HG03432 (cell line): ENCODE measurements around the gene AKAP1.
A peak's percentile ranks its signal among the peaks of the same experiment; 100 is the strongest.

Experiments
- ATAC-seq: cut with Tn5 transposase; IDR thresholded peaks from one replicate; pipeline ENCODE4 v1.9.1; 2021; ENCODE audit warnings: mild to moderate bottlenecking, moderate library complexity; ENCODE audit not compliant: unreplicated experiment

The AKAP1 gene, protein sequence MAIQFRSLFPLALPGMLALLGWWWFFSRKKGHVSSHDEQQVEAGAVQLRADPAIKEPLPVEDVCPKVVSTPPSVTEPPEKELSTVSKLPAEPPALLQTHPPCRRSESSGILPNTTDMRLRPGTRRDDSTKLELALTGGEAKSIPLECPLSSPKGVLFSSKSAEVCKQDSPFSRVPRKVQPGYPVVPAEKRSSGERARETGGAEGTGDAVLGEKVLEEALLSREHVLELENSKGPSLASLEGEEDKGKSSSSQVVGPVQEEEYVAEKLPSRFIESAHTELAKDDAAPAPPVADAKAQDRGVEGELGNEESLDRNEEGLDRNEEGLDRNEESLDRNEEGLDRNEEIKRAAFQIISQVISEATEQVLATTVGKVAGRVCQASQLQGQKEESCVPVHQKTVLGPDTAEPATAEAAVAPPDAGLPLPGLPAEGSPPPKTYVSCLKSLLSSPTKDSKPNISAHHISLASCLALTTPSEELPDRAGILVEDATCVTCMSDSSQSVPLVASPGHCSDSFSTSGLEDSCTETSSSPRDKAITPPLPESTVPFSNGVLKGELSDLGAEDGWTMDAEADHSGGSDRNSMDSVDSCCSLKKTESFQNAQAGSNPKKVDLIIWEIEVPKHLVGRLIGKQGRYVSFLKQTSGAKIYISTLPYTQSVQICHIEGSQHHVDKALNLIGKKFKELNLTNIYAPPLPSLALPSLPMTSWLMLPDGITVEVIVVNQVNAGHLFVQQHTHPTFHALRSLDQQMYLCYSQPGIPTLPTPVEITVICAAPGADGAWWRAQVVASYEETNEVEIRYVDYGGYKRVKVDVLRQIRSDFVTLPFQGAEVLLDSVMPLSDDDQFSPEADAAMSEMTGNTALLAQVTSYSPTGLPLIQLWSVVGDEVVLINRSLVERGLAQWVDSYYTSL

DNA sequence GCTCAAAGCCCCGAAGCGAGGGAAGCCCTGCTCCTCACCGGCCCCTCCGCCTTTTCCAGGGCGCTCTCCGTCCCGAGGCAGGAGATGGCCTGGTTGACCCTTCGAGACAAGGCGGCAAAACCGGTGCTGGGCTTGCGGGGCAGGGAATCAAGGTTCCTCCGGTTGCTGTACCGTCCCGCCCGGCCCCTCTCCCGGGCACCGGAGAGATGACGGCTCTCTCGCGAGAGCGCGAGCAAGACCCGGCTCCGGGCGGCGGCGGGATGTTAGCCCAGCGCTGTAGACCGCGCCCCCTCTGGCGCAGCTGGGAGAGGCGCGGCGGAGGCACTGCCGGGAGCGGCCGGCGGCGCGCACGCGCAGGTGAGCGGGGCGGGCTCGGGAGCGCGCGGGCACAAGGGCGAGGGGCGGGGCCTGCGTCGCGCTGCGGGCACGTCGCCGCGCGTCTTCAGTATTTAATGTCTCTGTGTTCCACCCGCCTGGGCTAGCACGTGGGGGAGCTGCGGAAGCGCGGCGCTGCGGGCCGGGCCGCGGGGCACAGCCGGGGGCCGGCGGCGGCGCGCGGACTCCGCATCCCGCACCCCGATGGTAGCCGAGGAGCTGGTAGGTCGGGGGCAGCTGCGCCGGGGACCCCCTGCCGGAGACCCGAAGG lies at the start of gene AKAP1:
Gene AKAP1 (plus strand): TSS at position 445 of the 646 bp plus-strand sequence. CDS start 20,219 bp downstream, outside the sequence.
- ATAC-seq: peak; percentile 86

DNA sequence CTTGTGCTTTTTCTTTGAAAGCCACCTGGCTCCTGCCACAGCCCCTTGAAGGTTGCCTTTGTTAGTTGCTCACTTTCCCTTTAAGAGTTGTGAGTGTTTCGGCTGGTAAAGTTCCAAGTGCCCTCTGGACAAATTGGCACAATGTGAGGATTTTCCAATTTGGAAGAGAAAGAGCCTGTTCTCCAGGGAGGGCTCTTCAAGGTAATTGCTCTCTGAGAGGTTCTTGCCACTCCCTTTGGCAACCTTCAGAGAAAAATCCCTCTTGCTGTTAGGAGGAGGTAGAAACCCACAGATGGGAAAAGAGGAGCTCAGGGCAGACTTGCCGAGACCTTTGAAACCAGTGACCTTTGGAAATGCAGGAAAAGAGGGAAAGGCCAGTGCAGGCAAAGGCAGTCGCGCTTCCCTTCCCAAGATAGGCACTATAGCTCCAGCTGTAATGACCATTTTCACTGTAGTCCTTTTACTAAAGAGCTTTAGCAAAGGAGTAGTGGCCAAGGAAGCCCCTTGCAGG lies 49.0 kb upstream of the AKAP1 start:
- ATAC-seq: no peak

DNA sequence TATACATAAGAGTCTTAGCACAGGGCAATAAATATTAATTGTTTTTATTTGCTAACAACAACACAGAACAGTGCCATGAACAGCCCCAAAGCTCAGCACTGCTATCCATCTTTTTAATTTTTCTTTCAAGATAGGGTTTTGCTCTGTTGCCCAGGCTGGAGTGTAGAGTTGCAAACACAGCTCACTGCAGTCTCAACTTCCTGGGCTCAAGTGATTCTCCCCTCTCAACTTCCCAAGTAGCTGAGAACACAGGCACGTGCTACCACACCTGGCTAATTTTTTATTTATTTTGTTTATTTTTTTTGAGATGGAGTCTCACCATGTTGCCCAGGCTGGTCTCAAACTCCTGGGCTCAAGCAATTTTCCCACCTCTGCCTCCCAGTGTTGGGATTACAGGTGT lies 47.6 kb upstream of the AKAP1 start:
- no peak for ATAC-seq

DNA sequence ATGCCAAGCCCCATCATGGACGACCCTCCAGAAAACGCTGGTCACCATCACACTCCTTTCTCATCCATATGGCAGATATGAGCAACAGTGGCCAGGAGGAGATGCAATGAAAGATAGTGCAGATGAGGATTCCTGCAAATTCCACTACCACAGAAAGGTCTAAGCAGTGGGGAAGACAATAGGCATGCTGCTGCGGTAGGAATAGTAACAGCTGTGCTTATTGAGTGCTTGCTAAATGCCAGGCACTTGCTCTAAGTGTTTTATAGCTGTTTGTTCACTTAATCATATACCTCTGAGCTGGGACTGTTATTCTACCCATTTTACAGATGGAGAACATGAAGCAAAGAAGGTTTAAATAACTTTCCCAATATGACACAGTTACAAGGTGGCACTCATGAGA lies 46.6 kb upstream of the AKAP1 start:
- ATAC-seq: no peak

DNA sequence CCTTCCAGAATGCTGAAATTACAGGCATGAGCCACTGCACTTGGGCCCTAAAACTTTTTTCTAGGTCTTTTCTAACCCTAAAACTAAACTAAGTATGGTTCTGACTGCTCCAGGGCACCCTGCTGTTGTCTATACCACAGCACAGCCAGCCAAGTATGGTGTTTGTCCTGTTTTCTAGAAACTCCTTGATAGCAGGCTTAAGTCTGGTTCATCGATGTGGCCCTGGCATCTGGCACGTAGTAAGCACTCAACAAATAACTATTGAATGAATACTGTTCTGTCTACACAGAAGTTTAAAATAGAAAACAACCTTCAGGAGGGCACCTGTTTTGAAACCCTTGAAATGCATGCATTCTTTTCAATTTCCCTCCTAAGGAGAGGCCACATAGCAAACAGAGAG lies 44.5 kb upstream of the AKAP1 start:
- ATAC-seq: no peak

DNA sequence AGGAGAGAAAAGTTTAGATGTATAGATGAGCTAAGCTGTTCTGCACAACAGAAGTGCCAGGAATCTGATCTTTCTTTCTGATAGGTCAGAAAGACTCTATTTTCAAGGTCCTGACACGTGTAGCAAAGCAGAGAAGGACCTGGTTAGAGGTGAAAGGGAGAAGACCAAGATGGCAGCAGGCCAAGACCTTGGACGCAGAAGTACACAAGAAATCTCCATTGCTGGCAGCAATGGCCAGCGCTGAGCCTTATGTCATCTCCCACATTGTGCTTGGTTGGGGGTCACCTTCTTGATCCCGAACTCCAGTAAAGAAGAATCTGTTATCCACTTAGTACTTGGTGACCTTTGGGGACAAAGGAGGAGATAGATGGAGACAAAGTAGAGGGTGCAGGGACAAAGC lies 41.8 kb upstream of the AKAP1 start:
- ATAC-seq: no peak

DNA sequence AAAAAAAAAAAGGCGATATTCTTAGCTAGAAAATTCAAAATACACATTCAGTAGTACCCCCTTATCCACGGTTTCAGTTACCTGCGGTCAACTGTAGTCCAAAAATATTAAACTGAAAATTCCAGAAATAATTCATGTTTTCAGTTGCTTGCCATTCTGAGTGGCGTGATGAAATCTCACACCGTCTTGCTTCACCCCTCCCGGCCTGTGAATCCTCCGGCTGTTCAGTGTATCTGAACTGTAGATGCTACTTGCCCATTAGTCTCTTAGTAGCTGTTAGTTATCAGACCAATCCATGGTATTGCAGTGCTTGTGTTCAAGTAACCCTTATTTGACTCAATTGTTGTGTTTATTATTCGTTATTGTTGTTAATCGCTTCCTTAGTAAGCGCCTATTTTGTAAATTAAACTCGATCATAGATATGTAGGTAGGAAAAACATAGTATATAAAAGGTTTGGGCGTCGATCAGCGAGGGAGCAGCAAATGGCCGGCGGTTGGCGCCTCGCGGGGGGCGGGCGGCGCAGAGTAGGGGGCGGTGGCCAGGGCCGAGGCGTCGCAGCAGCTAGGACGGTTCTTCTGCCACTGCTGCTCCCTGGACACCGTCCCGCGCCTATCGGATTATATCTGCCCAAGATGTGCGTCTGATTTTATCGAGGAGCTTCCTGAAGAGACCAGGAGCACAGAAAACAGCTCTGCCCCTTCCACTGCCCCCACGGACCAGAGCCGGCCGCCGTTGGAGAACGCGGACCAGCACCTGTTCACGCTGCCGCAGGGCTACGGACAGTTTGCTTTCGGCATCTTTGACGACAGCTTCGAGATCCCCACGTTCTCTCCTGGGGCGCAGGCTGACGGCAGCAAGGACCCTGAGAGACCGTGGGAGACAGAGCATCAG lies 39.8 kb upstream of the AKAP1 start:
- no peak for ATAC-seq

DNA sequence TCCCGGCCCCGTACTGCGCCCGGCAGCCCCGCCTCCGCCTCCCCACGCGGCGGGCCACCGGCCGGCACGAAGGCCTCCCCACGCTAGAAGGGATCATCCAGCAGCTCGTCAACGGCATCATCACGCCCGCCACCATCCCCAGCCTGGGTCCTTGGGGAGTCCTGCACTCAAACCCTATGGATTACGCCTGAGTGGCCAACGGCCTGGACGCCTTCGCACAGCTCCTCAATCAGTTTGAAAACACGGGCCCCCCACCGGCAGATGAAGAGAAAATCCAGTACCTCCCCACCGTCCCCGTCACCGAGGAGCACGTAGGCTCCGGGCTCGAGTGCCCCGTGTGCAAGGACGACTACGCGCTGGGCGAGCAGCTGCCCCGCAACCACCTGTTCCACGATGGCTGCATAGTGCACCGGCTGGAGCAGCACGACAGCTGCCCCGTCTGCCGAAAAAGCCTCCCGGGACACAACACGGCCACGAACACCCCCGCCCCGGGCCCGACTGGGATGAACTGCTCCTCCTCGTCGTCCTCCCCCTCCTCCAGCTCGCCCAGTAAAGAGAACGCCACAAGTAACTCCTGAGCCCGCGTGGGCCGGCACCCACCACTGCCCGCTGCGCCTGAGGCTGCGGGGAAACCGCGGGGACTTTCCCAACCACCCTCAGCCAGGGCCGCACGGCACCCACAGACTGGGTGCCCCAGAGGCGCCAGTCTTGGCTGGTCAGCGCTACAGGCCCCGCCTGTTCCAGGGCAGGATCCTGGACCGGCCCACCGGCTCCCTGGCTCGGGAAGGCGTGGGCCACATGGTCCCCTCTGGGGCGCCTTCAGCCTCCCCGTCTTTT lies 39.0 kb upstream of the AKAP1 start:
- ATAC-seq: peak; percentile 79

DNA sequence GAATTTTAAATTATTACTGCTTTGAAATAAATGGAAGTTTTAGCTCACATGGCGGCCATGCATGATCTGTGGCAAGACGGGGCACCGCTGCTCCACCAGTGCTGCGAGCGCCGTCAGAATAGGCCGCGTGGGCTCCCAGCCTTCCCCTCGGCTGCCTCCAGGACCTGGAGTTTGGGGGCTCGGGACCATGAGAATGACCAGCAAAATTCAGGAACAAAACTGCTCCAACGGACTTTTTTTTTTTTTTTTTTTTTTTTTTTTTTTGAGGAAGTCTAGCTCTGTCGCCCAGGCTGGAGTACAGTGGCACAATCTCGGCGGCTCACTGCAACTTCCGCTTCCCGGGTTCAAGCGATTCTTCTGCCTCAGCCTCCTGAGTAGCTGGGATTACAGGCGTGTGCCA lies 38.3 kb upstream of the AKAP1 start:
- peak; percentile 9 for ATAC-seq

DNA sequence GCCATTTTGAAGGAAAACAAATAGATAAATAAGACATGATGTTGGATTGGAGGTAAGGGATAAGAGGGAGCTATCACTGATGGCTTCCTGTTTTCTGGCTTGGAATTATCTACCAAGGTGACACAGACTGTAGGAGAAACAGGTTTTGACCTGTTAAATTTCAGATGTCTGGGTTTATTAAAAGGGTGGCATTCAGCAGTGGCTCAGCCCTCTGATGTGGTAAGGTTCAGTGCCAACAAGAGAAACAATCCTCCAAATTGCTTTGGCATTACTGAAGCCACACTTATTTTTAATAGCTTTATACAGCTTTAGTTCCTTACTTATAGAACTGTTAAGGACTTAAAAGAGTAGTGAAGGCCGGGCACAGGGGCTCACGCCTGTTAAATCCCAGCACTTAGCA lies 37.0 kb upstream of the AKAP1 start:
- no peak for ATAC-seq

DNA sequence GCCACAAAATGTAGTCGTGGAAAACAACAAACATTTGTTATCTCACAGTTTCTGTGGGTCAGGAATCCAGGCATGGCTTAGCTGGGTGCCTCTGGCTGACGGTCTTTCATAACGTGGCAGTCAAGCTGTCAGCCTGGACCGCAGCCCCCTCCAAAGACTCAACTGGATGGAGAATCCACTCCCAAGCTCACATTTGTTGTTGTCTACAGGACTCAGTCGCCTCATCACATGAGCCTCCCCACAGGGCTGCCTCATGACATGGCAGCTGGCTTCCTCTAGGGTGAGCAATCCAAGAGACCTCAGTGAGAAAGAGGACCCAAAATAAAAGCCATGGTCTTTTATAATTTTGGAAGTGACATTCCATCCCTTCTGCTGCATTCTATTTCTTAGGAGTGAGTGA lies 34.7 kb upstream of the AKAP1 start:
- no peak for ATAC-seq

DNA sequence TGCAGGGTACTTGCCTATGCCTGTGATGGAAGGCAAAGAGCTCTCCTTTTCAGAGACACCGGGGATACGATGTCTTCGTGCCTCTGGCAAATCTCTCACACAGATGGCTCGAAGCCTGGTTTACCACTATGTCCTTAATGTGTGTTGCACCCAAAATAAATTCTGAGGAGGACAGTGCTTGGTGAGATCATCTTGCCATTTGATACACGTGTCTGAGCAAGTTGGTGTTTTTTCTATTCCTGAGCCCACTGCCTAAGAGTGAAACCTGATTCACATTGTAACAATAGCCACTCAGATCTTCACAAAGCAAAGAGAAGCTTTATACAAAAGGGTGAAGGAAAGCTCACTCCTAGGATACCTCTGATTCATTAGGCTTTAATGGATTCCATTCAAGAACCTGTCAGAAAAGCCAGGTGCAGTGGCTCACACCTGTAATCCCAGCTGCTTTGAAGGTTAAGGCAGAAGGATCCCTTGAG lies 33.1 kb upstream of the AKAP1 start:
- no peak for ATAC-seq

DNA sequence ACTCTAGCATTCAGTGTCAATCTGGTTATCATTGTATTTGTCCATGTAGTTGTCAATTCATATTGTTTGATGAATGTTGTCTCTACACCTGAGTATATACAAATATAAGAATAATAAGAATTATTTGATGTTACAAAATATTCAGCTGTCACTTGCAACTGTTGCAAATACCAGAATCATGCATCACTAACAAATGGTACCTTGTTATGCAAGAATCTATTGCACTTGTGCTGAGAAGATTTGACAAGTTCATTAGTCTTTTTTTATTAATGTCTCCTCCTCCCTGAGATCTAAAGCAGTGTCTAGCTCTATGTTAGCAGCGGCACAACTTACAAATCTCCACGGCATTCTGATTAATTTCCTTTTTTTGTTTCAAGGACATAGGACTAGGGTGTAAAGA lies 22.2 kb upstream of the AKAP1 start:
- ATAC-seq: no peak

DNA sequence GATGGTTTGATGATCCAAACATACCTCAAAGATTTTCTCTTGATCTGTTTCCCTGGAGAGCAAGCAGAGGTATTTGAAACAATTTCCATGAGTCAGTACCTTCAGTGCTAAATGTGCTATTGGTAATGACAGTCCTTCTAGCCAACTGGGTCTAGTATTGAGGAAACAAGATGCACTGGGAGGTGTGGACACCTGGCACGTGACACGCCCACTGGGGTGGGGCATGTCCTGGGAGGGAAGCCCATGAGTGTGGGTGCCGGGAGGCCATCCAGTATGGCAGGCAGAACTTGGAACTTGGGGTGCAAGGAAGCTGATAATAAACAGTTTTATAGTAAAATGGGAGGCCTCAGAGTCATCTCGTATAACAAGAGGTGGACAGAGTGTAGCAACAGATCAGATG lies 17.9 kb upstream of the AKAP1 start:
- no peak for ATAC-seq

DNA sequence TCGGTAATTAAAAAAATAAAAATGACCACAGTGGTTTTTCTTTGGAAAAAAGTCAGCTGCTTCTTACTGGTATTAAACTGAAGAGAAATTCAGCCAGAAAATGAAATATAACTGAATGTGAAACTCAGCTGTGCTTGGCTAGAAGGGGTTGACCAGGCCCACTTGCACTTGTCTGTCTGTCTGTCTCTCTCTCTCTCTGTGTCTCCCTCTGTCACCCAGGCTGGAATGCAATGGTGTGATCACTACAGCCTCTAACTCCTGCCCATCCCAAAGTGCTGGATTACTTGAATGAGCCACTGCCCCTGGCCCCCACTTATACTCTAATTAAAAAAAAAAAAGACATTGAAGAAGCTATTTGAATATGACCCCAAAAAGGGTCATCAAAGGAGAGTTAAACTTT lies 17.3 kb upstream of the AKAP1 start:
- ATAC-seq: no peak

DNA sequence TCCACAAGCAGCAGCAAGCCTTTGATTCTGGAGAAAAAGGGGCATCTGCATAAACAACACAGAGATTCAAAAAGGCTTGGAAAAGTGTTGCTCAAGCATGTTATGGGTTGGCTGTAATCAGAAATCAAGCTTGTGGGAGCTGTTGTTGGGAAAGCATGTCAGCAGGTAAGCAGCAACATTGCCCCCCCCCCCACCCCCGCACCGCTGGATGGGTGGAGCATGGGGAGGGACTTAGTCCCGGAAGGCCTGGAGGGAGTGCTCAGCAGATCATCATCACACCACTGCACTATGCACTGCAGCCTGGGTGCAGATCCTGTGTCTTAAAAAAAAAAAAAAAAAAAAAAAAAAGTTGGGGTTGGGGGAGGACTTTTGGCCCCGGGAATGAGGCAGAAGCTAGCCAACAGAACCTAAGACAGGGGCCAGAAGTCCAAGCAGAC lies 16.8 kb upstream of the AKAP1 start:
- ATAC-seq: no peak

DNA sequence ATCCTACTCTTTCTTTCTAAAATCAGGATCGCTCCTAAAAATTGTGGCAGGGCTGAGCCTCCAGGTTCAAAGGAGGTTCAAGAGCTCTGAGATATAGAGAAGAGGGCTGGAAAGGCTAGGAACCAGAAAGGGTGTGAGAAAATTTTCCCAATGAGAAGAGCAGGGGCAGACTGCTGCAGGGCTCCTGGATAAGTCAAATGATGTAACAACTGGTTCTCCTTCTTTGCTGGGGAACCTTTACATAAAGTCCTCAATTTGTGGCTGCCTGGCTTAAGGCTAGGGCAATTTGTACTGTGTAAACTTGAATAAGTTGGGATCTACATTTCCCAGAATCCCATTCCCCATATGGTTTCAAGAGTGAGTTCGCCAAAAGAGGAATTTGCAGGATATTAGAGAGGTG lies 16.3 kb upstream of the AKAP1 start:
- no peak for ATAC-seq

DNA sequence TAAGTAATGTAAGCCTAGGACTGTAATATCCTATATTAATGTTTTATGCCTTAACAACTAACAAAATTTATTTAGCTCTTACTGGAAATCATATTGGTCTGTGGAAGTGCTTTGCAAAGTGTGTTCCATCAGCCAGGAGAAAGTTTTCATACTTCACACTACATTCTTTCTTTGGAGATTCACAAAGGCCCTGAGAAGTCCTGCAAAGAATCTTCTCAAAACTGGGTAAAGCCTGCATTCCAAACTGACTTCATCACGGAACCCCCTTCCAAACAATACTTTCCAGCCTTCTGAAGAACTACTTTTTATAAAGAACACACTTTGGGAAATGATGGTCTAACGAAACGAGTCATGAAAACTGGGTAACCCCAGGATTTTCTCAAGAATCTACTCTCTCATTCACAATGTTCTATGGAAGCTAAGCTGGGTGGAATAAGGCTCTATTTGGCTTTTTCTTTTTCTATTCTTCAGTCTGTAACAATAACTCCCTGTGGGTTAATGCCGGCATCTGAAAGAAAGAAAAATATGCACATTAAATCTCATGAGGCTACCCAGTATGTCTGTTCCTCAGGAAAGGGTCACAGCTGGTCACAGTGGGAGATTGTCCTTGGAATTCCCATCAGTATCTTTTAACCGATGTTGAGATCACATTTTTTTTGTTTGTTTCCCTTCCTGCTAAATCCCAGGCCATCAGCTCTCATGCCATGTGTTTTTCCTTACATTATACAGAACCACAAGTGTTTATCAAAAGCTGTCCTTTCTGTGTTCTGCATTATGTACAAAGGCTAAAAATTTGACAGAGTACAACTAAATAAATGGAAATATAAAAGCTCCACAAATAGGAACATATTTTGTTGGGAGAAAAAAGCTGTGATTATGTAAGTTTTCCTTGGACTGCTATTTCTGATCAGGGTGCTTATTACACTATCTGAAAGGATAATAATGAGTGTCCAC lies 12.8 kb upstream of the AKAP1 start:
- no peak for ATAC-seq
